ENCODE results near the gene CYP2W1. TPM values are rescaled to one million over a fixed set of nuclear protein-coding genes. Genes with fewer than 3 reads are reported as not detected.

Gene CYP2W1
- total RNA-seq, 1 experiment from 2014 or later = not detected

- peak; percentile 9; the same call in 1 of the 2 replicates for ATAC-seq
- Histone ChIP-seq H3K27me3 (ENCODE audit: insufficient read depth, low read length) (no peaks in the 10 kb centered on the region), H4K20me1 (ENCODE audit: insufficient read depth) (no peaks in the 10 kb centered on the region), H3K4me1 (ENCODE audit: control insufficient read depth in 1 of 2, insufficient read depth in 2 of 2, low read length in 2 of 2) (peaks cover 14 to 18% of the 10 kb centered on the region in 2 experiments), H3K9me3 (ENCODE audit: control insufficient read depth in 1 of 2, insufficient read depth in 1 of 2, low read depth in 1 of 2, low read length in 2 of 2) (0 out of 4 replicates have a peak, but pooled peaks cover 0 to 2% of the 10 kb centered on the region in 2 experiments), H3K27ac (ENCODE audit: low read depth, low read length) (peak overlapping the region; percentile 92), H3K36me3 (ENCODE audit: control insufficient read depth in 1 of 2, insufficient read depth in 2 of 2, low read length in 2 of 2) (no peaks in the 10 kb centered on the region), H3K4me2 (ENCODE audit: low read length) (peak overlapping the region; percentile 62), H3K9me2 (ENCODE audit: insufficient read depth) (no peaks in the 10 kb centered on the region), H3K9ac (ENCODE audit: low read length) (no peak overlapping the region), H3K4me3 (replicated peaks in 1 of 2; ENCODE audit: low read depth in 1 of 2, low read length in 2 of 2) (no peak overlapping the region), H2AFZ (ENCODE audit: low read depth, low read length, poor library complexity, severe bottlenecking) (no peak overlapping the region), H3K79me2 (ENCODE audit: insufficient read depth, low read length) (no peaks in the 10 kb centered on the region)
- intact Hi-C loops (cut with micrococcal nuclease) = no loop called here
- TF ChIP-seq ATF3 (IDR thresholded peaks at IDR 0.05) = no peak
- no peak for DNase-seq (ENCODE audit: low read depth, low spot score)
- RAD21 ChIA-PET (ENCODE audit: low non-redundant PET in 1 of 2, low total read pairs in 2 of 2, uncharacterized antibody in 2 of 2, unreplicated experiment in 2 of 2) = no interaction called here
- no TSS peak for BruUV-seq (replicated peaks)
- POLR2A ChIA-PET = no interaction called here
- CTCF ChIA-PET = no interaction called here
These were observed 47.1 kb upstream of the CYP2W1 start for GRCh38 chr7:935874-936385.

- no peaks in the 10 kb centered on the region for H3K27me3 ChIP-seq (ENCODE audit: insufficient read depth, low read length)
- peak; percentile 71 for DNase-seq (ENCODE audit: low read depth, low spot score)
- H3K79me2 ChIP-seq (ENCODE audit: insufficient read depth, low read length) = no peaks in the 10 kb centered on the region
- ChIA-PET RAD21 (ENCODE audit: low non-redundant PET in 1 of 2, low total read pairs in 2 of 2, uncharacterized antibody in 2 of 2, unreplicated experiment in 2 of 2) (no interaction called here), CTCF (no interaction called here), POLR2A (no interaction called here)
- 0 out of 4 replicates have a peak, but pooled peaks cover 0 to 4% of the 10 kb centered on the region in 2 experiments for H3K9me3 ChIP-seq (ENCODE audit: control insufficient read depth in 1 of 2, insufficient read depth in 1 of 2, low read depth in 1 of 2, low read length in 2 of 2)
- H4K20me1 ChIP-seq (ENCODE audit: insufficient read depth) = no peaks in the 10 kb centered on the region
- intact Hi-C loops (cut with micrococcal nuclease) = no loop called here
- no peak overlapping the region for H2AFZ ChIP-seq (ENCODE audit: low read depth, low read length, poor library complexity, severe bottlenecking)
- ATAC-seq = peak; percentile 85
- peak overlapping the region; percentile 37; the same call in 1 of the 2 replicates for H3K9ac ChIP-seq (ENCODE audit: low read length)
- H3K4me3 ChIP-seq (replicated peaks in 1 of 2; ENCODE audit: low read depth in 1 of 2, low read length in 2 of 2) = peak overlapping the region; percentile 5 to 21; a peak in 2 of 4 replicates
- no peak for TF ChIP-seq POLR2A (IDR thresholded peaks at IDR 0.05; ENCODE audit: borderline replicate concordance, extremely low read depth, insufficient read depth, insufficient read length)
- TF ChIP-seq MAX (IDR thresholded peaks at IDR 0.05) = peak; percentile 59; the same call in 1 of the 2 replicates
- TF ChIP-seq FOSL1 (IDR thresholded peaks at IDR 0.05; ENCODE audit: low read depth) = peak; percentile 83
- peak; percentile 89 for TF ChIP-seq JUND (IDR thresholded peaks at IDR 0.05)
- no peak for TF ChIP-seq TCF7L2 (IDR thresholded peaks at IDR 0.05; ENCODE audit: borderline replicate concordance, extremely low read depth, insufficient read depth, insufficient read length)
- H3K36me3 ChIP-seq (ENCODE audit: control insufficient read depth in 1 of 2, insufficient read depth in 2 of 2, low read length in 2 of 2) = no peaks in the 10 kb centered on the region
- H3K27ac ChIP-seq (ENCODE audit: low read depth, low read length) = peak overlapping the region; percentile 92
- BruUV-seq (replicated peaks) = no TSS peak
- no peaks in the 10 kb centered on the region for H3K9me2 ChIP-seq (ENCODE audit: insufficient read depth)
- H3K4me2 ChIP-seq (ENCODE audit: low read length) = peak overlapping the region; percentile 62
- H3K4me1 ChIP-seq (ENCODE audit: control insufficient read depth in 1 of 2, insufficient read depth in 2 of 2, low read length in 2 of 2) = peaks cover 14 to 18% of the 10 kb centered on the region in 2 experiments
These were observed 46.5 kb upstream of the CYP2W1 start for GRCh38 chr7:936386-937054.
